H9 (cell line): ENCODE results near the gene PHLDB1. TPM values are rescaled to one million over a fixed set of nuclear protein-coding genes. Genes with fewer than 3 reads are reported as not detected.

Experiments used
- DNase-seq: peaks from one replicate; pipeline ENCODE4 v3.0.0-alpha.2; 2017
- H2AFZ ChIP-seq: one replicate; pipeline ENCODE4 v1.6.1; 2013; ENCODE audit warnings: mild to moderate bottlenecking, low read length, control low read depth, moderate library complexity
- H2AK5ac ChIP-seq: 2 replicates; pipeline ENCODE4 v1.6.1; 2013; ENCODE audit warnings: low read length, control low read depth, mixed read lengths; ENCODE audit not compliant: insufficient read length
- H2BK120ac ChIP-seq: one replicate; pipeline ENCODE4 v1.6.1; 2013; ENCODE audit warnings: low read depth, mild to moderate bottlenecking, low read length, control low read depth, inconsistent platforms; ENCODE audit not compliant: poor library complexity, severe bottlenecking
- H2BK12ac ChIP-seq: 2 replicates; pipeline ENCODE4 v1.6.1; 2013; ENCODE audit warnings: low read length, control low read depth, mixed read lengths, low read depth; ENCODE audit not compliant: insufficient read length
- H2BK15ac ChIP-seq: 2 replicates; pipeline ENCODE4 v1.6.1; 2013; ENCODE audit warnings: low read depth, low read length, control low read depth
- H2BK20ac ChIP-seq: one replicate; pipeline ENCODE4 v1.6.1; 2013; ENCODE audit warnings: low read depth, mild to moderate bottlenecking, low read length, control low read depth, inconsistent platforms; ENCODE audit not compliant: poor library complexity, severe bottlenecking
- H2BK5ac ChIP-seq: 2 replicates; pipeline ENCODE4 v1.6.1; 2013; ENCODE audit warnings: low read length, control low read depth, mixed read lengths; ENCODE audit not compliant: insufficient read length
- H3K14ac ChIP-seq: 2 replicates; pipeline ENCODE4 v1.6.1; 2013; ENCODE audit warnings: low read length, control low read depth; ENCODE audit not compliant: insufficient read depth
- H3K18ac ChIP-seq: 2 replicates; pipeline ENCODE4 v1.6.1; 2013; ENCODE audit warnings: low read depth, mild to moderate bottlenecking, mixed read lengths, low read length, control low read depth; ENCODE audit not compliant: insufficient read length
- H3K23ac ChIP-seq: 2 replicates; pipeline ENCODE4 v1.6.1; 2013; ENCODE audit warnings: low read length, control low read depth, mixed read lengths, low read depth; ENCODE audit not compliant: insufficient read length
- H3K23me2 ChIP-seq: 2 replicates; pipeline ENCODE4 v1.6.1; 2013; ENCODE audit warnings: low read depth, mild to moderate bottlenecking, mixed read lengths, low read length, control low read depth; ENCODE audit not compliant: insufficient read length, poor library complexity, severe bottlenecking
- H3K27ac ChIP-seq: 2 replicates; pipeline ENCODE4 v1.5.1; 2013; ENCODE audit warnings: low read length, control low read depth, mixed read lengths, low read depth; ENCODE audit not compliant: insufficient read length
- H3K27me3 ChIP-seq: 2 replicates; pipeline ENCODE4 v1.6.1; 2013; ENCODE audit warnings: low read length, control low read depth, inconsistent platforms; ENCODE audit not compliant: insufficient read depth
- H3K4ac ChIP-seq: 2 replicates; pipeline ENCODE4 v1.6.1; 2013; ENCODE audit warnings: low read depth, mild to moderate bottlenecking, control low read depth, inconsistent platforms, low read length, moderate library complexity
- H3K4me1 ChIP-seq: 2 replicates; pipeline ENCODE4 v1.6.1; 2013; ENCODE audit warnings: low read length, control low read depth, inconsistent platforms; ENCODE audit not compliant: insufficient read depth
- H3K4me2 ChIP-seq: 2 replicates; pipeline ENCODE4 v1.6.1; 2013; ENCODE audit warnings: low read length, control low read depth, mixed read lengths; ENCODE audit not compliant: insufficient read length, insufficient read depth
- H3K56ac ChIP-seq: 2 replicates; pipeline ENCODE4 v1.6.1; 2013; ENCODE audit warnings: low read depth, mild to moderate bottlenecking, mixed read lengths, low read length, control low read depth; ENCODE audit not compliant: insufficient read length
- H3K79me1 ChIP-seq: 2 replicates; pipeline ENCODE4 v1.6.1; 2013; ENCODE audit warnings: low read depth, mild to moderate bottlenecking, moderate library complexity, low read length, control low read depth, inconsistent platforms; ENCODE audit not compliant: insufficient read depth, poor library complexity, severe bottlenecking
- H3K79me2 ChIP-seq: 2 replicates; pipeline ENCODE4 v1.6.1; 2013; ENCODE audit warnings: low read length, control low read depth, inconsistent platforms; ENCODE audit not compliant: insufficient read depth
- H3K9ac ChIP-seq: 2 replicates; pipeline ENCODE4 v1.6.1; 2013; ENCODE audit warnings: low read length, control low read depth, mixed read lengths; ENCODE audit not compliant: insufficient read length; ENCODE audit errors: extremely low read depth
- H3K9me3 ChIP-seq: one replicate; pipeline ENCODE4 v1.6.1; 2013; ENCODE audit warnings: low read depth, low read length, inconsistent platforms; ENCODE audit not compliant: control insufficient read depth
- H3T11ph ChIP-seq: one replicate; pipeline ENCODE4 v1.6.1; 2013; ENCODE audit warnings: mild to moderate bottlenecking, low read length, control low read depth, inconsistent platforms
- H4K20me1 ChIP-seq: one replicate; pipeline ENCODE4 v1.6.1; 2013; ENCODE audit not compliant: control insufficient read depth, insufficient read length, insufficient read depth
- H4K5ac ChIP-seq: 2 replicates; pipeline ENCODE4 v1.6.1; 2013; ENCODE audit warnings: low read depth, mild to moderate bottlenecking, mixed read lengths, low read length, control low read depth; ENCODE audit not compliant: insufficient read length
- H4K8ac ChIP-seq: replicated peaks from 2 replicates; pipeline ENCODE4 v1.6.1; 2013; ENCODE audit warnings: low read length, control low read depth, mixed read lengths, low read depth; ENCODE audit not compliant: insufficient read length
- H4K91ac ChIP-seq: 2 replicates; pipeline ENCODE4 v1.6.1; 2013; ENCODE audit warnings: low read depth, mild to moderate bottlenecking, moderate library complexity, mixed read lengths, low read length, control low read depth; ENCODE audit not compliant: insufficient read length
- H3K27ac Mint-ChIP-seq, 3 experiments: 2 replicates in 2 of 3; 3 replicates in 1 of 3; pipeline ENCODE4 v1.8.0; 2020 to 2021; ENCODE audit warnings: mixed read lengths in 3 of 3, mild to moderate bottlenecking in 1 of 3, moderate library complexity in 1 of 3
- H3K27me3 Mint-ChIP-seq: 2 replicates; pipeline ENCODE4 v1.8.0; 2021; ENCODE audit warnings: low read depth, mild to moderate bottlenecking, moderate library complexity, mixed read lengths
- H3K36me3 Mint-ChIP-seq, 3 experiments: 2 replicates in 2 of 3; 3 replicates in 1 of 3; pipeline ENCODE4 v1.8.0; 2020 to 2021; ENCODE audit warnings: low read depth in 3 of 3, mixed read lengths in 3 of 3; ENCODE audit not compliant: insufficient read depth in 1 of 3
- H3K4me1 Mint-ChIP-seq, 2 experiments: 2 replicates each; pipeline ENCODE4 v1.8.0; 2020; ENCODE audit warnings: mixed read lengths in 2 of 2
- H3K4me3 Mint-ChIP-seq, 2 experiments: 2 replicates in 1 of 2; 3 replicates in 1 of 2; pipeline ENCODE4 v1.8.0; 2020 to 2021; ENCODE audit warnings: mild to moderate bottlenecking in 2 of 2, mixed read lengths in 2 of 2, moderate library complexity in 1 of 2
- H3K9me3 Mint-ChIP-seq, 2 experiments: 2 replicates in 1 of 2; 3 replicates in 1 of 2; pipeline ENCODE4 v1.8.0; 2020; ENCODE audit warnings: mild to moderate bottlenecking in 2 of 2, mixed read lengths in 2 of 2, moderate library complexity in 1 of 2
- CTCF ChIP-seq: fragments of 200-600 bp; sonication (generic); conservative IDR thresholded peaks from 3 replicates; pipeline ENCODE4 v1.8.0; 2021; ENCODE audit warnings: antibody characterized with exemption, mild to moderate bottlenecking
- WGBS: extraction: QIAGEN DNeasy Blood & Tissue Kit; methylation state at CpG from one replicate; pipeline ENCODE4 v1.1.7; 2013; ENCODE audit warnings: missing lambda C conversion rate, low lambda C conversion rate, mixed read lengths; ENCODE audit not compliant: insufficient read length; ENCODE audit errors: extremely low coverage; 5-methylcytosine and 5-hydroxymethylcytosine counted together
- total RNA-seq: library from RNA; stranded (reverse); gene quantifications from 2 replicates; pipeline ENCODE4 v1.2.1, GENCODE V29; 2021

The PHLDB1 gene
- total RNA-seq, 1 experiment from 2014 or later, result 56.0 TPM

- Histone ChIP-seq H3K4ac (no peak overlapping the region), H3K27ac (no peak overlapping the region), H3K4me1 (no peaks in the 10 kb centered on the region), H2BK120ac (no peak overlapping the region), H3K4me2 (no peak overlapping the region), H4K91ac (no peak overlapping the region), H4K5ac (no peak overlapping the region), H2BK15ac (no peak overlapping the region), H3K9me3 (no peaks in the 10 kb centered on the region), H3K79me1 (no peaks in the 10 kb centered on the region), H3K23me2 (no peaks in the 10 kb centered on the region), H2BK20ac (no peak overlapping the region), H4K20me1 (no peaks in the 10 kb centered on the region), H3T11ph (no peak overlapping the region), H2BK12ac (no peak overlapping the region), H3K18ac (no peak overlapping the region), H3K79me2 (no peaks in the 10 kb centered on the region), H2BK5ac (no peak overlapping the region), H2AK5ac (no peak overlapping the region), H3K23ac (no peak overlapping the region), H2AFZ (no peak overlapping the region), H4K8ac (no peak overlapping the region), H3K56ac (no peak overlapping the region), H3K14ac (no peak overlapping the region), H3K9ac (no peak overlapping the region), H3K27me3 (no peaks in the 10 kb centered on the region)
- DNase-seq, result no peak
- peaks cover 45 to 90% (median 87%) of the 10 kb centered on the region in 3 experiments; a peak in 6 of 7 replicates for H3K36me3 Mint-ChIP-seq
- TF ChIP-seq CTCF, result no peak
- H3K27ac Mint-ChIP-seq, result no peak overlapping the region
- H3K4me1 Mint-ChIP-seq, result no peaks in the 10 kb centered on the region
- H3K9me3 Mint-ChIP-seq, result no peaks in the 10 kb centered on the region
- H3K27me3 Mint-ChIP-seq, result no peaks in the 10 kb centered on the region
- no peak overlapping the region for H3K4me3 Mint-ChIP-seq
- WGBS, result no CpG with 5 or more reads among the region's 3 CpGs
These were observed 39.0 kb downstream of the PHLDB1 start for GRCh38 chr11:118646393-118646792.
